HFF-Myc (cell line): ENCODE results near the gene HMGB4.

Experiments used
- DNase-seq: peaks from one replicate; pipeline ENCODE4 v3.0.0-alpha.2; 2011; ENCODE audit warnings: low read depth; ENCODE audit errors: extremely low read depth
- H3K4me3 ChIP-seq: replicated peaks from 2 replicates; pipeline ENCODE4 v1.5.1; 2011; ENCODE audit warnings: low read depth, mild to moderate bottlenecking, control low read depth, low read length
- CTCF ChIP-seq: IDR thresholded peaks from 2 replicates; pipeline ENCODE4 v1.5.1; 2012; ENCODE audit warnings: mild to moderate bottlenecking, low read depth, low read length, control low read depth; ENCODE audit errors: missing control alignments

The HMGB4 gene

GRCh38 chr1:33863779-33864178, at the start of gene HMGB4:
TSS of gene HMGB4 (plus strand) at chr1:33864079. CDS start at chr1:33864192, 113 bp downstream.
- no peak for DNase-seq
- H3K4me3 ChIP-seq = no peak within 1 kb of the TSS
- TF ChIP-seq CTCF = no peak

- TF ChIP-seq CTCF = no peak
- H3K4me3 ChIP-seq = no peak overlapping the region
- DNase-seq = no peak
These were observed 49.7 kb upstream of the HMGB4 start for GRCh38 chr1:33814166-33814565.

- TF ChIP-seq CTCF = no peak
- DNase-seq = no peak
- H3K4me3 ChIP-seq = no peak overlapping the region
These were observed 48.8 kb upstream of the HMGB4 start for GRCh38 chr1:33815061-33815460.

GRCh38 chr1:33818071-33818470, 45.8 kb upstream of the HMGB4 start:
- DNase-seq = no peak
- TF ChIP-seq CTCF = no peak
- no peak overlapping the region for H3K4me3 ChIP-seq

DNA sequence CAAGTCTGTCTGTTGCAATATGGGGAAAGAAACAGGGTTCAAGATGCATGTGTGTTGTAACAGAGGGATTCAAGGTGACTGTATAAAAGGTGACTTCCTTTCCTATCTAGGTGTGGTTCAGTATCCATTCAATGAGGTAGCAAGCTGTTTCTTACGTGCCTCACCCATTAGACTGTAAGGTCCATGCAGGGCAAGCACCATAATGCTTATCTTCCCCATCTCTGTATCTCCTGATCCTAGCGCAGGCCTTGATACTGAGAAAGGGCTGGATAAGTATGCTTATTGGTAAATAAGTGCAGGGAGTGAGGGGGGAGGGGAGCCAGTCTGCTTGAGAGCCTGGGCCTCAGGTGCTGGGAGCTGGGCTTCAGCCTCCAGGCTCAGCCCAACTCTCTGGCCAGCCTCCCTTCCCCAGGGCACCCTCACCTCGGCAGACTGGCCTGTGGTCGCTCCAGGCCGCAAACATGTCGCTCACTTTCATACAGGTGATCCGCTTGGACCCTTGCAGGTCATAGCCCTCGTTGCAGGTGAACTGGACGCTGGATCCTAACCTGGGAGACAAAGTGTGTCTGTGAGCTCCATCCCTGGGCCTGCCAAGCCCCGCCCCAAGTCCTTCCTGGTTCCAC, 44.5 kb upstream of the HMGB4 start:
- DNase-seq = no peak
- H3K4me3 ChIP-seq = no peak overlapping the region
- no peak for TF ChIP-seq CTCF

DNA sequence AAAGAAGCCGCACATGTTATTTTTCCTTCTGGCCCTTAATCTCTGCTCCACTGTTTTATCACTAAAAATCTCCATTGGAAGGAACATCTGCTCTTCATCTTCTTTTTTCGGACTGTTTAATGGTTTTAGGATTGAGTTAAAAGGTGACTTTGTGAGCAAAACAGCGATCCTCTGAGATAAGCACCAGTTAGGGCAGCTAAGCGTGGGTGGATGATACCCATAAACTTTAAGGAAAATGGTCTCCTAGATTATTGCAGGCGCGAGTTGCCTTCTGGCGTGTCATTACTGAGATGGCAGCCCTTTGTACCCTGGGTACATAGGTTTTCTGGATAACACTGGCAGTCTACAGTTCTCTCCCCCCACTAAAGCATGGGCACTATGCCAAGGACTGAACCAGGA, 44.0 kb upstream of the HMGB4 start:
- no peak overlapping the region for H3K4me3 ChIP-seq
- DNase-seq = no peak
- TF ChIP-seq CTCF = no peak

DNA sequence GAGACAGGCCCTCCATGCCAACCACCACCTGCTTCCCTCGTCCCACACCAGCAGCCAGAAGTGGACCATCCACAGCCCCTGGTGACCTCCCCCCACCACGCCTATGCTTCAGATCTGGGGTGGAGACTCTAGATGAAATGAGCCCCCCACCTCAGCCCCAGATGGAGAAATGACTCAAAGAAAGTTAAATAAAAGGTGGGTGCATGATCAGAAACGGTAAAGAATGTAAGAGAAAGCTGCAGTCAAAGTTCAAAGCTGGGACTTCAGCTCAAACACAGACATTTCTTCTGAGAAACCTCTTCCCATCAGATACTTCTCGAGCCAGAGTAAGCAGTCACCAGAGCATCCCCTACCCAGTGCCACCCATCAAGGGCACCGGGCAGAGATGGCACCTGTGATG, 43.1 kb upstream of the HMGB4 start:
- no peak for DNase-seq
- no peak overlapping the region for H3K4me3 ChIP-seq
- no peak for TF ChIP-seq CTCF
